Esophagus (tissue), 2 donors: Measurements from ENCODE around the gene SCARF1. TPM values are rescaled to one million over a fixed set of nuclear protein-coding genes. Genes with fewer than 3 reads are reported as not detected.
"Not testable (repeated sequence)": the region's sequence is repeated elsewhere in the genome, so short reads cannot be mapped to it uniquely, and the experiment has no call there.

ENCODE experiments used
- H3K27ac ChIP-seq, 2 donors: one replicate each; pipeline ENCODE4 v1.5.1; 2013; ENCODE audit warnings: low read depth in 2 of 2, mild to moderate bottlenecking in 2 of 2, inconsistent platforms in 1 of 2, low read length in 1 of 2, moderate library complexity in 1 of 2
- H3K27me3 ChIP-seq, 2 donors: one replicate each; pipeline ENCODE4 v1.6.1; 2013; ENCODE audit warnings: low read length in 2 of 2, control low read depth in 1 of 2, mild to moderate bottlenecking in 1 of 2; ENCODE audit not compliant: insufficient read depth in 2 of 2, control insufficient read depth in 1 of 2
- H3K36me3 ChIP-seq, 2 donors: one replicate each; pipeline ENCODE4 v1.6.1; 2013; ENCODE audit warnings: low read length in 1 of 2; ENCODE audit not compliant: control insufficient read depth in 2 of 2, insufficient read depth in 2 of 2
- H3K4me1 ChIP-seq, 2 donors: one replicate each; pipeline ENCODE4 v1.6.1; 2013; ENCODE audit warnings: low read length in 1 of 2; ENCODE audit not compliant: control insufficient read depth in 2 of 2, insufficient read depth in 2 of 2
- H3K4me3 ChIP-seq, 2 donors: one replicate each; pipeline ENCODE4 v1.5.1; 2013; ENCODE audit warnings: low read length in 2 of 2, mild to moderate bottlenecking in 2 of 2, low read depth in 1 of 2, moderate library complexity in 1 of 2
- H3K9me3 ChIP-seq, 2 donors: one replicate each; pipeline ENCODE4 v1.6.1; 2013; ENCODE audit warnings: mild to moderate bottlenecking in 2 of 2, low read depth in 1 of 2, low read length in 1 of 2, moderate library complexity in 1 of 2; ENCODE audit not compliant: control insufficient read depth in 2 of 2, insufficient read depth in 1 of 2
- WGBS, 2 donors: extraction: QIAGEN DNeasy Blood & Tissue Kit; methylation state at CpG; one replicate each; pipeline ENCODE4 v1.1.7; 2013; 5-methylcytosine and 5-hydroxymethylcytosine counted together
- polyA plus RNA-seq, 2 donors: library from polyadenylated mRNA; stranded (reverse); fragments of 200-250 nt; gene quantifications; one replicate each; pipeline ENCODE4 v1.2.3, GENCODE V29; 2013
- donor health status: healthy with polysubstance abuse.
- donor health status: Bipolar disorder and iron deficiency.

The SCARF1 gene
- polyA plus RNA-seq, 2 donors: 2.8 TPM

DNA sequence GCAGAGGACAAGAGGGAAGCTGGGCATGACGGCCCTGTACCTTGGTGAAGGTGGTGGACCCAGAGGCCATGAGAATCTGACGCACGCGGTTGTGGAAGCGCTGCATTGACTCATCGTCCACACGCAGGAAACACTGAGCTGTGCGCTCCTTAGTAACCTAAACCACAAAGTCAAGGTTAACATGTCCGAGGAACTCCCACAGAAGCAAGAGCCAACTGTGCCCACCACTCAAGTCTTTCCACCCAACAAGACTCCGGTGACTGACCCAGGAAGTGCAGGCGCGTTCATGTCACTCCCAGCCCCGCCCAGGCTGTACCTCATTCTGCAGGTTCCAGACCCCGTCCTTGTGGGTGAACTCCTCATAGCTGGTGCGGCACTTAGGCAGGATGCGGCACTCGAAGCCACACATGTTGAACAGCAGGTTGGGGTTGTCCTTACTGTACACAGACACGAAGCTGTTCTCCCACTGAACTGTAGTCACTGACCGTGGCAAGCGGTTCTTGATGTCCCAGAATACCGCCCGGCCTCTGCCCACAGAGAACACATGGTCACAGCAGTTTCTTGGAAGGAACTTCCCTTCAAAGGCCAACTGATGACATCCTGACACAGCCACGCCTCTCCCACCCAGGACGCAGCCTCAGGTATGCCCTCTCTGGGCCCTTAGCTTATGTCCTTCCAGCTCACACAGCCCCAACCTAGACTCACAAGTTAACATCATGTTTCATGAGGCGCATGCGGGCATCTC lies 27.7 kb upstream of the SCARF1 start:
- 85 to 89% methylated on average over 26 of the region's 26 CpGs for WGBS, 2 donors
- Histone ChIP-seq H3K27me3 (no peaks in the 10 kb centered on the region), H3K4me3 (no peak overlapping the region), H3K27ac (no peak overlapping the region), H3K9me3 (no peaks in the 10 kb centered on the region), H3K4me1 (no peaks in the 10 kb centered on the region), H3K36me3 (peaks cover 27 to 51% of the 10 kb centered on the region in 2 donors)

DNA sequence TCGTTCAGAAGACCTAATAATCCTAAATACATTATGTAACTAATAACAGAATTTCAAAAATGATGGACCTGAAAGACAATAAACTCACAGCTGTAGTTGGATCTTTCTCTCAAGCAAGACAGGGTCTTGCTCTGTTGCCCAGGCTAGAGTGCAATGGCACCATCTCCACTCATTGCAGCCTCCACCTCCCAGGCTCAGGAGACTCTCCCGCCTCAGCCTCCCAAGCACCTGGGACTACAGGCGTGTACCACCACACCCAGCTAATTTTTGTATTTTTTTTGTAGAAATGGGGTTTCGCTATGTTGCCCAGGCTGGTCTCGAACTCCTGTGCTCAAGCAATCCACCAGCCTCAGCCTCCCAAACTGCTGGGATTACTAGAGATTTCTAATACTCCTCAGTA lies 18.4 kb upstream of the SCARF1 start:
- not testable (repeated sequence) for H3K27me3 ChIP-seq, H3K9me3 ChIP-seq, H3K27ac ChIP-seq, H3K4me3 ChIP-seq, H3K4me1 ChIP-seq
- 89 to 91% methylated on average over 5 of the region's 5 CpGs for WGBS, 2 donors
- peaks cover 24 to 40% of the 10 kb centered on the region in 2 donors for H3K36me3 ChIP-seq

DNA sequence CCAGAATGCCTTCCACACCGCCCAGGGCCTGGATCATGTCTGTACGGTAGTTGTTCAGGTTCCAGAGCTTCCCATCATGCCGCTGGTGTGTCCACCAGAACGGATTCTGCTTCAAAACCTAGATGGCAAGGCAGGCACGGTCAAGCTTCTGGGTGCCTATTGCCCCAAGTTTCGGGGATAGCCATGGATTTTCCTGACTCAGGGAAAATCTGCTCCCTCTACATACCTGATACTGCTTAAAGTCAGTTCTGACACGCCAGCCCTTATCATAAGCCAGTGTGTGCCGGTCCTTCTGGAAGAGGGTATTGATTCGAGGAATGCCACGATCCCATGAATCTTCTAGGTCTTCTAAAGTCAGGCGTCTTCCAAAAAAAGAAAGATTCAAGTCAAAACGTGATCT lies 15.5 kb upstream of the SCARF1 start:
- H3K27ac ChIP-seq: no peak overlapping the region
- no peaks in the 10 kb centered on the region for H3K4me1 ChIP-seq
- H3K9me3 ChIP-seq: no peaks in the 10 kb centered on the region
- H3K27me3 ChIP-seq: no peaks in the 10 kb centered on the region
- peaks cover 35 to 46% of the 10 kb centered on the region in 2 donors for H3K36me3 ChIP-seq
- 91 to 95% methylated on average over 12 of the region's 12 CpGs for WGBS, 2 donors
- no peak overlapping the region for H3K4me3 ChIP-seq

DNA sequence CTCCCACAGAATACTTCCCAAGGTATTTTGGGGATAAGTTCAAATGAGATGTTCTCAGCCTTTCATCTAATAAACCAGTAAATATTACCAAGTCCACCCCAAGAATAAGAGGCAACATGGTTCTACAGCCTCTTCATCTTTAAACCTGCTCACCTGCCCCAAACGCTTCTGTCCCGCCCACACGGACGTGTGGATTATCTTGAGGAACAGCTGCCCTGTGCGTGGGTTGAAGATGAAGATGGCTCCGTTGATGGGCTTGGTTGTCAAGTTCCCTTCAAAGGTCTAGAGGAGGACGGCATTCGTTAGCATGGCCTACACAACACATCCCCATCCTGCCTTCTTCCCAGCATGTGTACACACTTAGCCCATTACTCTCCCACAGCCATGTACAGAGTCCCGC lies 12.6 kb upstream of the SCARF1 start:
- Histone ChIP-seq H3K36me3 (peaks cover 46 to 62% of the 10 kb centered on the region in 2 donors), H3K27ac (no peak overlapping the region), H3K9me3 (no peaks in the 10 kb centered on the region), H3K4me1 (no peaks in the 10 kb centered on the region), H3K4me3 (no peak overlapping the region), H3K27me3 (no peaks in the 10 kb centered on the region)
- 91 to 92% methylated on average over 9 of the region's 9 CpGs for WGBS, 2 donors

DNA sequence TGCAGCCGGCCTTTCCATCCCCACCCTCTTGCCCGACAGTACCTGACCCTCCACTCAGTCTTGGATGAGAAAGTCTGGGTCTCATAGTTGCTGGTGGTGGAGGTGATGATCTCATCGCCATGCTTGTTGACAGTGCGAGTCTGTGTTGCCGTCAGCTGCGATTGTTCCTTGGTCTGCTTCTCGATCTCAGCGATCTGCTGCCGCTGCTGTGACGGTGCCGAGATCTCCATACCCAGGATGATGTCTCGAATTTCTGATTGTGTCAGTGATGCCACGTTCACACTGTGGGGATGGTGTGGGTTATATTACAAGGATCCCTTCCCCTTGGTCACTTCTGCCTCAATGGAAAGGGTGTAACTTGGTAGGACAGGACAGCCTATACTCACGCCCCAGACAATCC lies 8.2 kb upstream of the SCARF1 start:
- no peak overlapping the region for H3K4me3 ChIP-seq
- H3K27me3 ChIP-seq: no peaks in the 10 kb centered on the region
- H3K36me3 ChIP-seq: peaks cover 35 to 48% of the 10 kb centered on the region in 2 donors
- 94 to 95% methylated on average over 14 of the region's 14 CpGs for WGBS, 2 donors
- H3K9me3 ChIP-seq: no peaks in the 10 kb centered on the region
- no peak overlapping the region for H3K27ac ChIP-seq
- H3K4me1 ChIP-seq: peaks cover 0 to 7% of the 10 kb centered on the region in 2 donors

DNA sequence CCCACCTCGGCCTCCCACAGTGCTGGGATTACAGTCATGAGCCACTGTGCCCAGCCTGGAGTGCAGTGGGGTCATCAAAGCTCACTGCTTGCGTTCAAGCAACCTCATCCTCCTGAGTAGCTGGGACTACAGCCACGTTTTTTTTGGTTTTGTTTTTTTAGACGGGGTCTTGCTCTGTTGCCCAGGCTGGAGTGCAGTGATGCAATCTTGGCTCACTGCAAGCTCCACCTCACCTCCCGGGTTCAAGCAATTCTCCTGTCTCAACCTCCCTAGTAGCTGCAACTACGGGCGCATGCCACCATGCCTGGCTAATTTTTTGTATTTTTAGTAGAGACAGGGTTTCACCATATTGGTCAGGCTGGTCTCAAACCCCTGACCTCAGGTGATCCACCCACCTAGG lies 7.3 kb upstream of the SCARF1 start:
- WGBS, 2 donors: 89 to 91% methylated on average over 7 of the region's 7 CpGs
- peaks cover 4 to 15% of the 10 kb centered on the region in 2 donors for H3K4me1 ChIP-seq
- H3K27ac ChIP-seq, H3K4me3 ChIP-seq, H3K27me3 ChIP-seq, H3K9me3 ChIP-seq: not testable (repeated sequence)
- peaks cover 29 to 40% of the 10 kb centered on the region in 2 donors for H3K36me3 ChIP-seq

DNA sequence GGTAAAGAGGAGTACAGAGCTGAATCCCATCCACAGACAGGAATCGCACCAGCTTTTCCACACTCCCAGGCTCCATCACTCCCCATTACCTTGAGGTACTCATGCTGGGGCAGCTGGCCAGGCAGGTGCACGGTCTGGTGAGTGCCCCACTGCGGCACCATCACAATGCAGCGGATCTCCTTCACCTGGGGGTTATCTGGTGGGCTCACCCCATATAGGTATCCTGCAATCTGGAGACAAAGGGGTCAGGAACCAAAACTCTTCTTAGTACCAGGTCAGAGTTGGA lies 6.0 kb upstream of the SCARF1 start:
- Histone ChIP-seq H3K4me1 (peaks cover 4 to 20% of the 10 kb centered on the region in 2 donors), H3K4me3 (no peak overlapping the region), H3K27ac (no peak overlapping the region), H3K27me3 (no peaks in the 10 kb centered on the region), H3K9me3 (no peaks in the 10 kb centered on the region), H3K36me3 (peaks cover 29 to 38% of the 10 kb centered on the region in 2 donors)
- WGBS, 2 donors: 75 to 78% methylated on average over 4 of the region's 4 CpGs

DNA sequence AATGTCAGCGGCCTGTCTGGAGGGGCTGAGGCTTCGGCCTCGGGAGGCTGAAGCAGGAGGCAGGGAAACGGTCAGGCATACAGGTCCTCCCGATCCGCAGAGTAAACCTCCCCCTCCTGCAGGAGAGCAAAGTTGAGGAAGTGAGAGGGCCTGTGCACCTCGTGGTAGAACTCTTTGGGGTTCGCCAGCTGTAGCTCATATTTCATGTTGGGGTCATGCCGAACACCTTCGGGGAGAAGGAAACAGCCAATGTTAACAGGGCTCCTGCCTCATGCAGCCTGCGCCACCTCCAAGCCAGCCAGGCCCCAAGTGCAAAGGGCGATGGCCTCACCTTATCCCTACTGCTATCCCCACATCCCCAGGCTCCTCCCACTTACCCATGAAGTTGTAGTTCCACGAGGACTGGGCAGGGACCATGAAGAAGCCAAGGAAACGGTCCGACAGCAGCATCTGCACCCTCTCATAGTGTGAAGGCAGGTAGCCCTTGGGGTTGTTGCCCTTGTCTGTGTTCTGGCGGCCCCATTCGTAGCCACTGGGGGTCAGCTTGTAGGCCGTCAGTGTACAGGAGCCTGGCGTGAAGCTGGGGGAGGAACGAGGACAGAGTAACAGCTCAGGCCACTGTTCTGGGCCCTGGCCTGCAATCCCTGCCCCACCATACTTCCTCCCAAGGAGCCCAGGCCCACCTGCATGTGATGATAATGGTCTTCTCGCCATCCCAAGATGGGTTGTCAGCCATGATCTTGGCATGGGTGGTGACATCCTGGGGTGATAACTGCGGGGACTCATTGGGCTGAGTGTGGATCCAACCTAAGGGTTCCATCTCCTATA lies 5.4 kb upstream of the SCARF1 start:
- H3K27me3 ChIP-seq: no peaks in the 10 kb centered on the region
- 67 to 72% methylated on average over 22 of the region's 22 CpGs for WGBS, 2 donors
- H3K4me3 ChIP-seq: peak overlapping the region in 1 of 2 donors; percentile 8
- no peaks in the 10 kb centered on the region for H3K9me3 ChIP-seq
- H3K36me3 ChIP-seq: peaks cover 24 to 37% of the 10 kb centered on the region in 2 donors
- H3K4me1 ChIP-seq: peaks cover 4 to 20% of the 10 kb centered on the region in 2 donors
- peak overlapping the region in 1 of 2 donors; percentile 37 for H3K27ac ChIP-seq

DNA sequence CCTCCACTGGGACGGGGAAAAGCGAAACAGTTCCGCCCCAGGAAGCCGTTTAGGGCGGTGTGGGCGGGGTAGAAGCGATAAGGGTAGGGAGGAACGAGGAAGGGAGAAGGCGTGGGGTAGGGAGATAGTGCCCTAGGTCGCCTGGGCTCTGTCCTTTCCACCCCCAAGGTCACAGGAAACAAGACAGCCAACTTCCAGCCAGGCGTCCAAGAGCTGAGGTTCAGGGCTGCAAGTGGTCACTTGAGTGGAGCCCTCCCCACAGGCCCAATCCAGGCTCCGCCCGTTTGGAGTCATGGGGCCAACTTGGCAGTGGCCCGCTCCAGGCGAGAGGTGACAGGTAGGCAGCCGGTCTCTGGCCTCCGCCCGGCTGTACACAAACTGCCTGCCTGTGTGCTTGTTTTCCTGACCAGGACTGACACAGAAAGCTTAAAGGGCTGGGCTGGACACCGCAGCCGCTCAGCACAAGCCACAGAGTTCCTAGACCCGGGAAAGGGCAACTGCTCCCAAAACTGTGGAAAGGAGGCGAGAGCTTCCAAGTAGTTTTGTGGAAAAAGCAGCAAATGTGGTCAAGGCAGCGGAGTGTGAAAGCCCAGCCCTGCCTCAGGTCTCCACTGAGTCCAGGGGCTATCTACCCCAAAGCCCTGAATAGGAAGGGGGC lies 4.4 kb upstream of the SCARF1 start, which contains the start of gene RILP:
Gene RILP (minus strand): TSS at position 23 of the 658 bp plus-strand sequence. CDS start 62 bp downstream, outside the sequence.
- H3K9me3 ChIP-seq: no peaks in the 10 kb centered on the region
- peak within 1 kb of the TSS; percentile 99 to 100 for H3K27ac ChIP-seq
- no peaks in the 10 kb centered on the region for H3K27me3 ChIP-seq
- H3K4me1 ChIP-seq: peaks cover 4 to 20% of the 10 kb centered on the region in 2 donors
- peak within 1 kb of the TSS; percentile 57 to 68 for H3K4me3 ChIP-seq
- 12 to 16% methylated on average over 19 to 23 of the region's 23 CpGs for WGBS, 2 donors
- peaks cover 24 to 32% of the 10 kb centered on the region in 2 donors for H3K36me3 ChIP-seq
